ENCODE data around the gene IGFBPL1.

Gene IGFBPL1

DNA sequence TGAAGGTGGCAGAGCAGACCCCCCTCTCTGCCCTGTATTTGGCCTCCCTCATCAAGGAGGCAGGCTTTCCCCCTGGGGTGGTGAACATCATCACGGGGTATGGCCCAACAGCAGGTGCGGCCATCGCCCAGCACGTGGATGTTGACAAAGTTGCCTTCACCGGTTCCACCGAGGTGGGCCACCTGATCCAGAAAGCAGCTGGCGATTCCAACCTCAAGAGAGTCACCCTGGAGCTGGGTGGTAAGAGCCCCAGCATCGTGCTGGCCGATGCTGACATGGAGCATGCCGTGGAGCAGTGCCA, 27.9 kb downstream of the IGFBPL1 start:
- H3K4me3 ChIP-seq: no peak overlapping the region
- H3K36me3 ChIP-seq (ENCODE audit: insufficient read depth, low read length): no peaks in the 10 kb centered on the region; the same call in 1 of the 2 replicates
- DNase-seq (ENCODE audit: low read depth, low spot score): no peak
- TF ChIP-seq POLR2AphosphoS5 (IDR thresholded peaks at IDR 0.05; ENCODE audit: borderline replicate concordance, low read depth, low read length) (no peak), FOXP2 (optimal IDR thresholded peaks at IDR 0.05; ENCODE audit: control extremely low read depth, extremely low read length, insufficient read depth) (no peak)
- no peak overlapping the region for H3K27ac ChIP-seq
- no peak overlapping the region for H3K9ac ChIP-seq (ENCODE audit: insufficient read length)
- no peaks in the 10 kb centered on the region for H3K9me3 ChIP-seq (ENCODE audit: low read depth, low read length)

DNA sequence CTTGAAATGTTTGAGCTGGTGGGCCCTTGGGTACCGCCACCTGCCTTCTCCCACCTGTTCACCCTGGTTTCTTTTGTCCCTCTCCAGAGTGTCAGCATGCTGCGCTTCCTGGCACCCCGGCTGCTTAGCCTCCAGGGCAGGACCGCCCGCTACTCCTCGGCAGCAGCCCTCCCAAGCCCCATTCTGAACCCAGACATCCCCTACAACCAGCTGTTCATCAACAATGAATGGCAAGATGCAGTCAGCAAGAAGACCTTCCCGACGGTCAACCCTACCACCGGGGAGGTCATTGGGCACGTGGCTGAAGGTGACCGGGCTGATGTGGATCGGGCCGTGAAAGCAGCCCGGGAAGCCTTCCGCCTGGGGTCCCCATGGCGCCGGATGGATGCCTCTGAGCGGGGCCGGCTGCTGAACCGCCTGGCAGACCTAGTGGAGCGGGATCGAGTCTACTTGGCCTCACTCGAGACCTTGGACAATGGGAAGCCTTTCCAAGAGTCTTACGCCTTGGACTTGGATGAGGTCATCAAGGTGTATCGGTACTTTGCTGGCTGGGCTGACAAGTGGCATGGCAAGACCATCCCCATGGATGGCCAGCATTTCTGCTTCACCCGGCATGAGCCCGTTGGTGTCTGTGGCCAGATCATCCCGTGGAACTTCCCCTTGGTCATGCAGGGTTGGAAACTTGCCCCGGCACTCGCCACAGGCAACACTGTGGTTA, 28.4 kb downstream of the IGFBPL1 start:
- no peak overlapping the region for H3K9ac ChIP-seq (ENCODE audit: insufficient read length)
- no peak for DNase-seq (ENCODE audit: low read depth, low spot score)
- H3K36me3 ChIP-seq (ENCODE audit: insufficient read depth, low read length): no peaks in the 10 kb centered on the region; the same call in 1 of the 2 replicates
- no peaks in the 10 kb centered on the region for H3K9me3 ChIP-seq (ENCODE audit: low read depth, low read length)
- TF ChIP-seq FOXP2 (optimal IDR thresholded peaks at IDR 0.05; ENCODE audit: control extremely low read depth, extremely low read length, insufficient read depth): no peak
- TF ChIP-seq EZH2 (IDR thresholded peaks at IDR 0.05): no peak
- no peak for TF ChIP-seq POLR2AphosphoS5 (IDR thresholded peaks at IDR 0.05; ENCODE audit: borderline replicate concordance, low read depth, low read length)
- H3K27ac ChIP-seq: no peak overlapping the region
- no peak overlapping the region for H3K4me3 ChIP-seq

DNA sequence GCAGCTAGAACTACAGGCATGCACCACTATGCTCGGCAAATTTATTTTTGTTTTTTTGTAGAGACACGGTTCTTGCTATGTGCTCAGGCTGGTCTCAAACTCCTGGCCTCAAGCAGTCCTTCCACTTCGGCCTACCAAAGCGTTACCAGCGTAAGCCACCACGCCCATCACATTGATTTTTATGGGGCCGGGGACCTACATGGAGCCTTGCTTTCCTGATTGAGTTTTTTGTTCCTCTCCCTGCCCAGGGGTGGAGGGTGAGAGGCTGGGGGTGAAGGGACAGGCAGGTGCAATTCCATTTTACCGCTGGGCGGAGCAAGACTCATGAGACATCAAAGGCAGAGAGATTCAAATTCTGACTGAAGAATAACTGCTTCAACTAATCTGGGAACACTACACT, 29.8 kb downstream of the IGFBPL1 start:
- no peak for DNase-seq (ENCODE audit: low read depth, low spot score)
- H3K4me3 ChIP-seq: no peak overlapping the region
- H3K9ac ChIP-seq (ENCODE audit: insufficient read length): no peak overlapping the region
- no peaks in the 10 kb centered on the region for H3K9me3 ChIP-seq (ENCODE audit: low read depth, low read length)
- H3K36me3 ChIP-seq (ENCODE audit: insufficient read depth, low read length): no peaks in the 10 kb centered on the region; the same call in 1 of the 2 replicates
- no peak overlapping the region for H3K27ac ChIP-seq
- TF ChIP-seq EZH2 (IDR thresholded peaks at IDR 0.05) (no peak), POLR2AphosphoS5 (IDR thresholded peaks at IDR 0.05; ENCODE audit: borderline replicate concordance, low read depth, low read length) (no peak), FOXP2 (optimal IDR thresholded peaks at IDR 0.05; ENCODE audit: control extremely low read depth, extremely low read length, insufficient read depth) (no peak)

DNA sequence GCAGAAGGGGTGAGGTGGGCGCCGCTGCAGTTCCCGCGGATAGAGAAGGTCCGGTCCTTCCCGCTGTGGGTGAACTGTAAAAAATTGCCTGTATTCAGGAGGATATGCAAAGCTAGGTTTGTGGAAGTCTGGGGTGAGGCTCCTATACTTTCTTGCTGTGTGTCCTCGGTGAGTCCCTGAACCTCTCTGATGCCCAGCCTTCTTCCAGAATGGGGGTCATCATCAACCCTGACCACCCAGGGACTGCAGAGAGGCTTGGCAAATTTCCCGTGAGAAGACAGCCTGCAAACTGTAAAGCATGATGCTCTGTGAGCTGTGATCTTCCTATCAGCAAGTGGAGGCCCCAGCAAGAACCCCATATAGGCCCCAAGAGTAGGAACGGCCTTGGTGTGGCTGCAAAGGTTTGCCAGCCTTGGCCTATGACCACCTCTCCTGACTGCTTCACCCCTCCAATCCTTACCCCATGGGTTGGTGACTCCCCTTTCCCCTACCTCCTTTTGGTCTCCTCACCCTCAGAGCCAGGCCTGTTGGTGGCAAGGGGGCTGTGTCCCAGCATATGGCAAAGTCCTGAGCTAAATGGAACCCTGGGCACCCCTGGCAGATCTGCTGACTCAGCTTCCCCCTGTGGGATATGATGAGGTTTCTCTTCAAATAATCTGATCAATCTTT, 31.0 kb downstream of the IGFBPL1 start:
- no peak for TF ChIP-seq POLR2AphosphoS5 (IDR thresholded peaks at IDR 0.05; ENCODE audit: borderline replicate concordance, low read depth, low read length)
- TF ChIP-seq FOXP2 (optimal IDR thresholded peaks at IDR 0.05; ENCODE audit: control extremely low read depth, extremely low read length, insufficient read depth): no peak
- no peak for TF ChIP-seq EZH2 (IDR thresholded peaks at IDR 0.05)
- Histone ChIP-seq H3K4me3 (peak overlapping the region; percentile 75), H3K9me3 (ENCODE audit: low read depth, low read length) (no peaks in the 10 kb centered on the region), H3K36me3 (ENCODE audit: insufficient read depth, low read length) (no peaks in the 10 kb centered on the region; the same call in 1 of the 2 replicates), H3K9ac (ENCODE audit: insufficient read length) (peak overlapping the region; percentile 56), H3K27ac (no peak overlapping the region)
- no peak for DNase-seq (ENCODE audit: low read depth, low spot score)

DNA sequence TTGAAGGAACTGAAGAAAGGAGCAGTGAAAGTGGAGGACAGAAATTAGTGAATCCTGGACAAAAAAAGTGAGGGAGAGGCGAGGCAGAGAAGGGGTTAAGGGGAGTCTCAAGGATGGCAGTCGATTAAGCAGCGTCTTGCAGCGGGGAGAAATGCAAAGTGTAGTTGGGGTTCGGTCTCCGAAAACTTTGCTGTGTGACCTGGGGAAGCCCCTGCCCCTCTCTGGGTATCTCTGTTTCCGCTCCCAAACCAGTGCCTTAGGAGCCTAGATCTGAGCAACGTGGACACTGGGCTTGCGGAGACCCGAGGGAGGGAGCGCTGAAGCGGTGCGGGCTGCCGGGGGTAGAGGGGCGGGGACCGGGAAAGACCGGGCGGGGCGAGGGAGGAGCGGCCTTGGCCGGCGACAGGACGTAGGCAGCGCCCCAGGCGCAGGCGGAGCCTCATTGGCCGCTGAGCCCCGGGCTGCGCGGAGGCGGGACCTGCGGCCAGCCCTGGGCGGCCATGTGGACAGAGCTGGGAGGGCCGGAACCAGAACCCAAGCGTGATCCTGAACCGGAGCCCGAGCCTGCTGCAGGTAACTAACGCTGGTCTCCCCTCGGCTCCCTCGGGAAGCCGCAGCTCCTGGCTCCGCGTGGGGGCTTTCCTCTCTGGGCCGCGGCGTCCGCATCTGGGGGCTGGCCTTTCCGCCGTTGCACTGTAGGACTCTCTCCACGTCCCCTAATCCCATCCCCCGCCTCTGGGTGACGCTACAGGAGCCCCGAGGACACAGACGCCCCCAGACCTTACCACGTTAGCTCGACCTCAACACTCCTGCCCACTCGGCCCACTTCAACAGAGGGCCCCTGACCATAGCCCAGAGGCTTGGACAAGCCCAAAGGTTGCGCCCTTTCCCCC, 31.8 kb downstream of the IGFBPL1 start, which contains the start of gene ALDH1B1:
ALDH1B1 (plus strand) TSS at position 468 of the 893 bp plus-strand sequence. CDS start 3,047 bp downstream, outside the sequence.
- DNase-seq (ENCODE audit: low read depth, low spot score): no peak
- Histone ChIP-seq H3K36me3 (ENCODE audit: insufficient read depth, low read length) (no peaks in the 10 kb centered on the region; the same call in 1 of the 2 replicates), H3K4me3 (peak within 1 kb of the TSS; percentile 75), H3K9me3 (ENCODE audit: low read depth, low read length) (no peaks in the 10 kb centered on the region), H3K9ac (ENCODE audit: insufficient read length) (peak within 1 kb of the TSS; percentile 56), H3K27ac (no peak within 1 kb of the TSS)
- TF ChIP-seq EZH2 (IDR thresholded peaks at IDR 0.05): no peak
- TF ChIP-seq POLR2AphosphoS5 (IDR thresholded peaks at IDR 0.05; ENCODE audit: borderline replicate concordance, low read depth, low read length): peak; percentile 41; the same call in 1 of the 2 replicates

DNA sequence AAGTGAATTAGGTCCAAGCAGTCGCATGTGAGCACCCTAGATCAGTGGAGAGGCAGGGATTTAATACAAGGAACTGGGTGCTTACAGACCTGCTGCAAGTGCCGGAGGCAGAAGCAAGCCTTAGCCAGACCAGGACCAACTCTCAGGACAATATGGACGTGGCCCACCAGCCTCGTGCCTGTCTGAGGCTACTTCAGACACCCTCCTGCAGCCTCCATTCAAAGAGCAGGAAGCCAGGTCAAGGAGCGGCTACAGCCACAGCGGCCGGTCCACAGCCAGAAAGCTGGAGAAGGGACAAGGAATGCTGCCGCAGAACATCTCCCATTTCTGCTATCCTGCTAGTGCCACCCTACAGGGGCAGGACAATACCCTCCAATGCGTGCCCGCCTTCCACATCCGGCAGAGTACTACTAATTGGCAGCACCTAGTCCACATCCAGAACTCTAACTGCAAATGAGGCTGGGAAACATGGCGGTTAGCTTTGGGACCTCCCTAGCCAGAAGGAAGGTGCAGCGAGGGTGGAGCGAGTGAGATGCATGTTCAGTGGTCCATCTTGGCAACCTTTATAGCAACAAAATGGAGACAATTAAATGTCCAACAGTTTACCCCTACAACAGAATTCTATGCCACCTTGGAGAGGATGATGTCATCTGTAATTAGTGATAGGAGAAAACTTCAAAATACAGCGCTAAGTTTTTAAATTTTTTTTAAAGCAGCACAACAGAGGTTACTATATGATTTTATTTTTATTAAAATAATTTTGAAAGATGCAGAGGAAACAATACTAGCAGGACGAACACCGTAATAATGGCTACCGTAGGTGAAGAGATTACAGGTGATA, 32.8 kb downstream of the IGFBPL1 start:
- no peak overlapping the region for H3K4me3 ChIP-seq
- H3K9ac ChIP-seq (ENCODE audit: insufficient read length): no peak overlapping the region
- no peaks in the 10 kb centered on the region for H3K9me3 ChIP-seq (ENCODE audit: low read depth, low read length)

DNA sequence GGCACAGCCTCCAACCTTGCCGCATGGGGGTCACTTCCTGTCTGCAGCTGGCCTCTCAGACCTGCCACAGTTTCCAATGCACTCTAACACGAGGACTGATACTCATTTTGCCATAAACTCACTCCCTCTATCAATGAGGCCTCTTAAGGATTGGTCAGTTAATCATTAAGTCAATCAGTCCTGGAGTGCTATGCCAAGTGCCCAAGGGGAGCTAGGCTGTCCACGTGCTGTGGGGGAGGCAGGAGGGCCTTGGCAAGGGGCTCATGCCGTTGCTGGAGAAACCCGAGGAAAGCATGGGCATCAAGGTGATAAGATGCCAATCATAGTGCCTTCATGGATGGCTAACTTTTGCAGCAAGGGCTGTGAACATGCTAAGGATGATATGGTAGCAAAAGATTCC, 33.4 kb downstream of the IGFBPL1 start:
- H3K9me3 ChIP-seq (ENCODE audit: low read depth, low read length): no peaks in the 10 kb centered on the region
- H3K9ac ChIP-seq (ENCODE audit: insufficient read length): no peak overlapping the region
- DNase-seq (ENCODE audit: low read depth, low spot score): no peak
- no peaks in the 10 kb centered on the region for H3K36me3 ChIP-seq (ENCODE audit: insufficient read depth, low read length)
- no peak for TF ChIP-seq POLR2AphosphoS5 (IDR thresholded peaks at IDR 0.05; ENCODE audit: borderline replicate concordance, low read depth, low read length)
- TF ChIP-seq EZH2 (IDR thresholded peaks at IDR 0.05): no peak
- TF ChIP-seq FOXP2 (optimal IDR thresholded peaks at IDR 0.05; ENCODE audit: control extremely low read depth, extremely low read length, insufficient read depth): no peak
- no peak overlapping the region for H3K4me3 ChIP-seq
- H3K27ac ChIP-seq: no peak overlapping the region

More for the DNA sequence above, 32.8 kb downstream of the IGFBPL1 start:
- TF ChIP-seq FOXP2 (optimal IDR thresholded peaks at IDR 0.05; ENCODE audit: control extremely low read depth, extremely low read length, insufficient read depth): no peak
- no peak for TF ChIP-seq EZH2 (IDR thresholded peaks at IDR 0.05)
- TF ChIP-seq POLR2AphosphoS5 (IDR thresholded peaks at IDR 0.05; ENCODE audit: borderline replicate concordance, low read depth, low read length): no peak
- Histone ChIP-seq H3K27ac (no peak overlapping the region), H3K36me3 (ENCODE audit: insufficient read depth, low read length) (no peaks in the 10 kb centered on the region; the same call in 1 of the 2 replicates)
- no peak for DNase-seq (ENCODE audit: low read depth, low spot score)
